GM12878 (cell line): ENCODE results near the gene PAPOLA. TPM values are rescaled to one million over a fixed set of nuclear protein-coding genes. Genes with fewer than 3 reads are reported as not detected.
"Not testable (repeated sequence)": the region's sequence is repeated elsewhere in the genome, so short reads cannot be mapped to it uniquely, and the experiment has no call there.

Experiments
- ATAC-seq: fragments of 200-7000 bp; cut with Tn5 transposase; 3 replicates; pipeline ENCODE4 v1.9.1; 2020; ENCODE audit warnings: mild to moderate bottlenecking, moderate library complexity
- BruUV-seq: library from RNA; stranded (reverse); fragments of 400-500 nt; replicated peaks from 2 replicates; lab custom pipeline; 2021; lab: Mats Ljungman, UMichigan
- CTCF ChIA-PET: fragments of 300-600 bp; sonication (Branson Sonifier 250); formaldehyde crosslinking; extraction: SDS; loops from one replicate; lab custom pipeline; 2021; ENCODE audit warnings: inconsistent platforms; lab: Yijun Ruan, JAX
- POLR2A ChIA-PET: fragments of 350-600 bp; formaldehyde crosslinking; extraction: SDS; loops from one replicate; lab custom pipeline; 2021; ENCODE audit warnings: inconsistent platforms; lab: Charles Lee
- RAD21 ChIA-PET: fragments of 300-600 bp; sonication (Branson Sonifier 250); formaldehyde crosslinking; loops from one replicate; lab custom pipeline; 2023; ENCODE audit warnings: antibody characterized with exemption; ENCODE audit not compliant: unreplicated experiment; lab: Charles Lee
- SMC1A ChIA-PET: fragments of 300-600 bp; sonication (Branson Sonifier 250); formaldehyde crosslinking; loops from one replicate; lab custom pipeline; 2023; ENCODE audit not compliant: unreplicated experiment, uncharacterized antibody; lab: Charles Lee
- DNase-seq: peaks from one replicate; pipeline ENCODE4 v3.0.0-alpha.2; 2011; ENCODE audit warnings: low read depth, low spot score
- FAIRE-seq: peaks from 3 replicates; lab custom pipeline; 2011; peaks lifted over from hg19 to GRCh38; lab: Jason Lieb, UNC
- H2AFZ ChIP-seq: 2 replicates; pipeline ENCODE4 v1.6.0; 2011; ENCODE audit warnings: low read depth, low read length, control low read depth; ENCODE audit not compliant: control insufficient read depth
- H3K27ac ChIP-seq: 2 replicates; pipeline ENCODE4 v1.5.1; 2011; ENCODE audit warnings: control low read depth; ENCODE audit not compliant: control insufficient read depth, insufficient read depth
- H3K27me3 ChIP-seq, 2 experiments: replicated peaks in 1 of 2; 2 replicates each; pipeline versions ENCODE4 v1.6.0 to v1.6.1; 2011; ENCODE audit warnings: low read length in 1 of 2; ENCODE audit not compliant: control insufficient read depth in 2 of 2, insufficient read depth in 2 of 2
- H3K36me3 ChIP-seq, 2 experiments: 2 replicates each; pipeline ENCODE4 v1.5.1; 2011; ENCODE audit warnings: low read length in 1 of 2; ENCODE audit not compliant: control insufficient read depth in 2 of 2, insufficient read depth in 2 of 2
- H3K4me1 ChIP-seq: 2 replicates; pipeline ENCODE4 v1.6.1; 2011; ENCODE audit warnings: mild to moderate bottlenecking, low read length, moderate library complexity, mixed read lengths; ENCODE audit not compliant: control insufficient read depth, insufficient read depth
- H3K4me2 ChIP-seq: 2 replicates; pipeline ENCODE4 v1.6.0; 2011; ENCODE audit warnings: control low read depth; ENCODE audit not compliant: control insufficient read depth, insufficient read depth
- H3K4me3 ChIP-seq: fragments of 200-600 bp; sonication (generic); 2 replicates; pipeline ENCODE4 v1.5.1; 2016
- H3K79me2 ChIP-seq: 2 replicates; pipeline ENCODE4 v1.6.0; 2011; ENCODE audit warnings: low read length; ENCODE audit not compliant: control insufficient read depth, insufficient read depth
- H3K9ac ChIP-seq: 2 replicates; pipeline ENCODE4 v1.8.0; 2011; ENCODE audit warnings: low read length, control low read depth, mixed read lengths; ENCODE audit not compliant: control insufficient read depth, insufficient read depth
- H3K9me3 ChIP-seq: replicated peaks from 3 replicates; pipeline ENCODE4 v1.5.1; 2011; ENCODE audit warnings: mild to moderate bottlenecking, low read length; ENCODE audit not compliant: control insufficient read depth, insufficient read depth
- H4K20me1 ChIP-seq: 2 replicates; pipeline ENCODE4 v1.6.0; 2011; ENCODE audit not compliant: control insufficient read depth, insufficient read depth
- HDAC2 ChIP-seq: fragments of 200-600 bp; sonication (generic); IDR thresholded peaks from 2 replicates; pipeline ENCODE4 v1.6.1; 2017
- PAX5 ChIP-seq: IDR thresholded peaks from 2 replicates; pipeline ENCODE4 v1.6.1; 2011; ENCODE audit warnings: low read depth, low read length, borderline replicate concordance
- POLR2AphosphoS5 ChIP-seq: IDR thresholded peaks from 2 replicates; pipeline ENCODE4 v1.6.1; 2011; ENCODE audit warnings: mild to moderate bottlenecking, low read length, inconsistent platforms
- RAD21 ChIP-seq: IDR thresholded peaks from 2 replicates; pipeline ENCODE4 v1.6.1; 2011; ENCODE audit warnings: mild to moderate bottlenecking, low read depth, low read length, moderate library complexity; ENCODE audit not compliant: insufficient read depth
- TARDBP ChIP-seq: IDR thresholded peaks from 2 replicates; pipeline ENCODE4 v1.6.1; 2016; ENCODE audit warnings: borderline replicate concordance
- WGBS: methylation state at CpG from one replicate; pipeline ENCODE4 v1.1.6; 2016; ENCODE audit warnings: low lambda C conversion rate; ENCODE audit not compliant: insufficient replicate concordance, insufficient coverage; ENCODE audit errors: missing lambda C conversion rate; 5-methylcytosine and 5-hydroxymethylcytosine counted together
- in situ Hi-C: fragments of 300-500 bp; cut with MboI; formaldehyde crosslinking; loops from 9 replicates; pipeline ENCODE4 v1.14.3; 2018; ENCODE audit warnings: mixed read lengths
- intact Hi-C: fragments of 100-400 bp; cut with micrococcal nuclease; formaldehyde crosslinking; loops from one replicate; pipeline ENCODE4 v1.14.2; 2022; ENCODE audit not compliant: unreplicated experiment
- polyA plus RNA-seq, 11 experiments: library from polyadenylated mRNA; depleted of rRNA in 4 of 11; unstranded in 6 of 11; stranded (reverse) in 5 of 11; fragments of >200 nt; fragmentation: Nextera tagmentation in 4 of 11; fragmentation: Illumina TruSeq in 1 of 11; extraction: Ambion mirVana in 4 of 11; extraction: Trizol in 1 of 11; gene quantifications; 1 replicate in 1 of 11; 2 replicates in 10 of 11; pipeline versions ENCODE4 v1.2.1 to v1.2.3, GENCODE V29; 2011 to 2016; ENCODE audit warnings: inconsistent platforms in 2 of 11, missing spikeins in 2 of 11, low read depth in 1 of 11
- total RNA-seq, 4 experiments: library from RNA; depleted of rRNA in 3 of 4; stranded (reverse); fragments of >200 nt in 3 of 4; fragmentation: Illumina TruSeq in 1 of 4; extraction: Trizol in 1 of 4; gene quantifications; 2 replicates each; pipeline versions ENCODE4 v1.2.1 to v1.2.3, GENCODE V29; 2013 to 2021
- TF ChIP-seq, protein P1 (sequence below): fragments of 450-650 bp; IDR thresholded peaks from 2 replicates; pipeline ENCODE4 v1.6.1; 2017; ENCODE audit warnings: mild to moderate bottlenecking, low read depth, inconsistent platforms; ENCODE audit not compliant: poor library complexity, severe bottlenecking
- TF ChIP-seq, protein P2 (sequence below): fragments of 450-650 bp; IDR thresholded peaks from 2 replicates; pipeline ENCODE4 v1.6.1; 2017; ENCODE audit warnings: mild to moderate bottlenecking, moderate library complexity

PAPOLA gene
- total and polyA plus RNA-seq, 10 of the 15 experiments (the other 5 are each of a cell fraction or from before 2014, with no cell fraction given), result 46.0 to 185 (median 114) TPM

DNA sequence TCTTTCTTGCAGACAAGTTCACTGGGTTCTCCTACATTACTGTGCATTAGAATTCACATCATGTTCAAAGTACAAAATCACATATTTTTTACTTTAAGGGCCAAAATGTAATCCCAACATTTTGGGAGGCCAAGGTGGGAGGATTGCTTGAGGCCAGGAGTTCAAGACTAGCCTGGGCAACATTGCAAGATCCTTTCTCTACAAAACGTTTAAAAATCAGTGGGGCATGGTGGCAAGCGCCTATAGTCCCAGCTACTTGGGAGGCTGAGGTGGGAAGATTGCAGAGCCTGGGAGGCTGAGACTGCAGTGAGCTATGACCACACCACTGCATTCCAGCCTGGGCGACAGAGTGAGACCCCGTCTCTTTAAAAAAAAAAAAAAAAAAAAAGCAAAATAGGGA is 31.2 kb upstream of the PAPOLA start:
- H4K20me1 ChIP-seq, H3K79me2 ChIP-seq, H3K36me3 ChIP-seq, ATAC-seq, H3K4me3 ChIP-seq, H3K9me3 ChIP-seq, DNase-seq, H3K9ac ChIP-seq, in situ Hi-C loops, CTCF ChIA-PET, BruUV-seq, H3K4me1 ChIP-seq, H3K4me2 ChIP-seq, H3K27ac ChIP-seq, H3K27me3 ChIP-seq, FAIRE-seq, H2AFZ ChIP-seq, RAD21 ChIA-PET: not testable (repeated sequence)
- intact Hi-C loops, result loop anchor here (5.0 kb wide), 1 partner anchor 226 kb away; no protein-coding TSS in a partner anchor
- WGBS, result 50% methylated on average over 2 of the region's 4 CpGs
- ChIA-PET SMC1A (interaction anchor here (0.7 kb wide), 1 partner anchor 34 kb away, joined by 3 read pairs; no protein-coding TSS in a partner anchor), POLR2A (interaction anchor here (0.7 kb wide), 1 partner anchor 167 kb away, joined by 9 read pairs; no protein-coding TSS in a partner anchor)

DNA sequence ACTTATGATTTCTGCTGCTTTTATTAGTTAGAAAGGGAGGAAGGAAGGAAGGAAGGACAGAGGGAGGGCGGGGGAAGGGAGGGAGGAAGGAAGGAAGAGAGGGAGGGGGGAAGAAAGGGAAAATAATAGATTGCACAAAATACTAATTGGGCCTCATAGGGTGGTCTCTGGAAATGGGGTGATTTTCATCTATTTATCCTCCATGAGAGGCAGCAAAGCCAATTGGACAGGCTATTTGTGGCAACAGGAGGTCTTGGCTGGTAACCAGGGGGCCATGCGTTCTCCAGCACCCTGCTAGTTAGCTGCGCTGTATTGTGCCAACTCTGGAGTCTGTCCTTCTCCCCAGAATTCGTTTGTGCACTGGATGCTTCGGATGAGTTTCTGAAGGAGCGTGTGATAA is 24.1 kb upstream of the PAPOLA start:
- H3K9ac ChIP-seq, result no peak overlapping the region
- ChIA-PET POLR2A (no interaction called here), SMC1A (no interaction called here), RAD21 (no interaction called here), CTCF (interaction anchor here (1.3 kb wide), 1 partner anchor 10 kb away, joined by 3 read pairs; no protein-coding TSS in a partner anchor)
- in situ Hi-C loops, result no loop called here
- no peak overlapping the region for H3K4me2 ChIP-seq
- 72% methylated on average over 5 of the region's 6 CpGs for WGBS
- no peak overlapping the region for H3K4me3 ChIP-seq
- no peaks in the 10 kb centered on the region for H3K4me1 ChIP-seq
- no peak for ATAC-seq
- no peaks in the 10 kb centered on the region for H4K20me1 ChIP-seq
- TF ChIP-seq RAD21 (no peak), POLR2AphosphoS5 (no peak), HDAC2 (no peak), PAX5 (no peak), TARDBP (no peak)
- TF ChIP-seq, protein P1, sequence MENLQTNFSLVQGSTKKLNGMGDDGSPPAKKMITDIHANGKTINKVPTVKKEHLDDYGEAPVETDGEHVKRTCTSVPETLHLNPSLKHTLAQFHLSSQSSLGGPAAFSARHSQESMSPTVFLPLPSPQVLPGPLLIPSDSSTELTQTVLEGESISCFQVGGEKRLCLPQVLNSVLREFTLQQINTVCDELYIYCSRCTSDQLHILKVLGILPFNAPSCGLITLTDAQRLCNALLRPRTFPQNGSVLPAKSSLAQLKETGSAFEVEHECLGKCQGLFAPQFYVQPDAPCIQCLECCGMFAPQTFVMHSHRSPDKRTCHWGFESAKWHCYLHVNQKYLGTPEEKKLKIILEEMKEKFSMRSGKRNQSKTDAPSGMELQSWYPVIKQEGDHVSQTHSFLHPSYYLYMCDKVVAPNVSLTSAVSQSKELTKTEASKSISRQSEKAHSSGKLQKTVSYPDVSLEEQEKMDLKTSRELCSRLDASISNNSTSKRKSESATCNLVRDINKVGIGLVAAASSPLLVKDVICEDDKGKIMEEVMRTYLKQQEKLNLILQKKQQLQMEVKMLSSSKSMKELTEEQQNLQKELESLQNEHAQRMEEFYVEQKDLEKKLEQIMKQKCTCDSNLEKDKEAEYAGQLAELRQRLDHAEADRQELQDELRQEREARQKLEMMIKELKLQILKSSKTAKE, result no peak
- TF ChIP-seq, protein P2, sequence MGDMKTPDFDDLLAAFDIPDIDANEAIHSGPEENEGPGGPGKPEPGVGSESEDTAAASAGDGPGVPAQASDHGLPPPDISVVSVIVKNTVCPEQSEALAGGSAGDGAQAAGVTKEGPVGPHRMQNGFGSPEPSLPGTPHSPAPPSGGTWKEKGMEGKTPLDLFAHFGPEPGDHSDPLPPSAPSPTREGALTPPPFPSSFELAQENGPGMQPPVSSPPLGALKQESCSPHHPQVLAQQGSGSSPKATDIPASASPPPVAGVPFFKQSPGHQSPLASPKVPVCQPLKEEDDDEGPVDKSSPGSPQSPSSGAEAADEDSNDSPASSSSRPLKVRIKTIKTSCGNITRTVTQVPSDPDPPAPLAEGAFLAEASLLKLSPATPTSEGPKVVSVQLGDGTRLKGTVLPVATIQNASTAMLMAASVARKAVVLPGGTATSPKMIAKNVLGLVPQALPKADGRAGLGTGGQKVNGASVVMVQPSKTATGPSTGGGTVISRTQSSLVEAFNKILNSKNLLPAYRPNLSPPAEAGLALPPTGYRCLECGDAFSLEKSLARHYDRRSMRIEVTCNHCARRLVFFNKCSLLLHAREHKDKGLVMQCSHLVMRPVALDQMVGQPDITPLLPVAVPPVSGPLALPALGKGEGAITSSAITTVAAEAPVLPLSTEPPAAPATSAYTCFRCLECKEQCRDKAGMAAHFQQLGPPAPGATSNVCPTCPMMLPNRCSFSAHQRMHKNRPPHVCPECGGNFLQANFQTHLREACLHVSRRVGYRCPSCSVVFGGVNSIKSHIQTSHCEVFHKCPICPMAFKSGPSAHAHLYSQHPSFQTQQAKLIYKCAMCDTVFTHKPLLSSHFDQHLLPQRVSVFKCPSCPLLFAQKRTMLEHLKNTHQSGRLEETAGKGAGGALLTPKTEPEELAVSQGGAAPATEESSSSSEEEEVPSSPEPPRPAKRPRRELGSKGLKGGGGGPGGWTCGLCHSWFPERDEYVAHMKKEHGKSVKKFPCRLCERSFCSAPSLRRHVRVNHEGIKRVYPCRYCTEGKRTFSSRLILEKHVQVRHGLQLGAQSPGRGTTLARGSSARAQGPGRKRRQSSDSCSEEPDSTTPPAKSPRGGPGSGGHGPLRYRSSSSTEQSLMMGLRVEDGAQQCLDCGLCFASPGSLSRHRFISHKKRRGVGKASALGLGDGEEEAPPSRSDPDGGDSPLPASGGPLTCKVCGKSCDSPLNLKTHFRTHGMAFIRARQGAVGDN, result no peak
- no peak for FAIRE-seq
- no peaks in the 10 kb centered on the region; a peak in 1 of 4 replicates for H3K27me3 ChIP-seq
- H3K9me3 ChIP-seq, result no peaks in the 10 kb centered on the region
- intact Hi-C loops, result no loop called here
- no TSS peak for BruUV-seq
- H2AFZ ChIP-seq, result no peak overlapping the region
- H3K36me3 ChIP-seq, result no peaks in the 10 kb centered on the region
- no peaks in the 10 kb centered on the region for H3K79me2 ChIP-seq
- no peak for DNase-seq
- H3K27ac ChIP-seq, result no peak overlapping the region
